ENCODE data around the gene WASHC1.
"Not testable (repeated sequence)": the region's sequence is repeated elsewhere in the genome, so short reads cannot be mapped to it uniquely, and the experiment has no call there.

Gene WASHC1, protein sequence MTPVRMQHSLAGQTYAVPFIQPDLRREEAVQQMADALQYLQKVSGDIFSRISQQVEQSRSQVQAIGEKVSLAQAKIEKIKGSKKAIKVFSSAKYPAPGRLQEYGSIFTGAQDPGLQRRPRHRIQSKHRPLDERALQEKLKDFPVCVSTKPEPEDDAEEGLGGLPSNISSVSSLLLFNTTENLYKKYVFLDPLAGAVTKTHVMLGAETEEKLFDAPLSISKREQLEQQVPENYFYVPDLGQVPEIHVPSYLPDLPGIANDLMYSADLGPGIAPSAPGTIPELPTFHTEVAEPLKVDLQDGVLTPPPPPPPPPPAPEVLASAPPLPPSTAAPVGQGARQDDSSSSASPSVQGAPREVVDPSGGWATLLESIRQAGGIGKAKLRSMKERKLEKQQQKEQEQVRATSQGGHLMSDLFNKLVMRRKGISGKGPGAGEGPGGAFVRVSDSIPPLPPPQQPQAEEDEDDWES

DNA sequence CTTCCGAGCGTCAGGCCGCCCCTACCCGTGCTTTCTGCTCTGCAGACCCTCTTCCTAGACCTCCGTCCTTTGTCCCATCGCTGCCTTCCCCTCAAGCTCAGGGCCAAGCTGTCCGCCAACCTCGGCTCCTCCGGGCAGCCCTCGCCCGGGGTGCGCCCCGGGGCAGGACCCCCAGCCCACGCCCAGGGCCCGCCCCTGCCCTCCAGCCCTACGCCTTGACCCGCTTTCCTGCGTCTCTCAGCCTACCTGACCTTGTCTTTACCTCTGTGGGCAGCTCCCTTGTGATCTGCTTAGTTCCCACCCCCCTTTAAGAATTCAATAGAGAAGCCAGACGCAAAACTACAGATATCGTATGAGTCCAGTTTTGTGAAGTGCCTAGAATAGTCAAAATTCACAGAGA, at the start of gene WASHC1:
TSS of gene WASHC1 (minus strand) at position 101 of the 400 bp plus-strand sequence. CDS start 4,457 bp downstream, outside the sequence.
- not testable (repeated sequence) for DNase-seq

DNA sequence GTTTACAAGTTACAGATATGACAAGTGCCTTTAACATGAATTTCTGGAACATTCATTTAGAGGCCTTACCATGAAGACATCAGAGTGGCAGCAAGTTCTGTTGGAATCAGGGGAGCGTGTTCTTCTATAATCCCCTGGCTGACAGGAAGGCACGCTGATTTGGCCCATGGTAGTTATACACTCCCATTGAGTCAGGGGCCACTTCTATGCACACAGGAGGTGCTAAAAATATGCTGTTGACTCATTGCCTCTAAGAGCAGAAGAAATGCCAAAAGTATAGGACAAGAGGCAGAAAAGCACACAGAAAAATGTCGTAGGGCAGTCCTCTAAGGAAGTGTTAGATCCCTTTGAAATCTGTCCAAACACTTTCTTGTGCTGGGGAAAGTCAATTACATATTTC, 49.1 kb upstream of the WASHC1 start:
- DNase-seq, result not testable (repeated sequence)

DNA sequence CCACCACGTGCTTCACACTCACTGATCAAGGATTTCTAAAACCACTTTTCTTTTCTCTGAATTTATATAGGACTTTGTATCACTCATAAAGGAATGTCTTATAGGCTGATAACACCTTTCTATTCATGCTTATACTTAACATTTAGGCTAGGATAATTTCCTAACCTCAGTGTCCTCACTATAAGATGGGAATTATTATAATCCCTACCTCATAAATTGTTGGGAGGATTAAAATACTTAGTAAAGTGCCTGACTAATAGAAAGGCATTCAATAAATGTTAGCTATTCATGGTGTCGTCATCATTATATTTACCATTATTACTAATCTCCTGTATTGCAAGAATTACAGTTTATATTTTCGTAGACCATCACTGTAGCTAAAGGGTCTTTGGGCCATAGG, 47.1 kb upstream of the WASHC1 start:
- DNase-seq, result not testable (repeated sequence)

DNA sequence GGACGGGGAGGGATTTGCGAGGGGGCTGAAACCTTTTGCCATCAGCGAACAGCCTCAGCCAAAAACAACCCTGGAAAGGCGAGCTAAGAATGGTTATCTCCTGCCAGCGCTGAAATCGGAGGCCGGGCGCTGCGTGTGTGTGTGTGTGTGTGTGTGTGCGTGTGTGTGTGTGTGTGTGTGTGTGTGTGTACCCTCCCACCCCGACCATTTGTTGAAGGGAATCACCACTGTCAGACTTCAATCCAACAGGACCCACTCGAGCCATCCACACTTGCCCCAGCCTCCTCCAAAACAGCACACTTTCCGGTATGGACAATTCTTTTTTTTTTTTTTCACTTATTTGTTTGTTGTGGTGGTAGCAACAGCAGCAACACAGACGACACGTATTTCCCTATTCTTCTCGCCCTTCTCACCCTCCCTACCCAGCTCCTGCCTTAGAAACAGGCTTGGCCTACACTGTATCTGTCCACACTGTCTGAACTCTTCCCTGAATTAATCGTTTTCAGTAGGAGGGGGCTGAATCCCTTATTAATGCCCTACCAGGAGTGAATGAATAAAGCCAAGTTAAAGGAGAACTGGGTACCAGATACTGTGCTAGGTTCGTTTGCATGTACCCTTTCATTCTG, 44.8 kb upstream of the WASHC1 start:
- DNase-seq, result not testable (repeated sequence)

DNA sequence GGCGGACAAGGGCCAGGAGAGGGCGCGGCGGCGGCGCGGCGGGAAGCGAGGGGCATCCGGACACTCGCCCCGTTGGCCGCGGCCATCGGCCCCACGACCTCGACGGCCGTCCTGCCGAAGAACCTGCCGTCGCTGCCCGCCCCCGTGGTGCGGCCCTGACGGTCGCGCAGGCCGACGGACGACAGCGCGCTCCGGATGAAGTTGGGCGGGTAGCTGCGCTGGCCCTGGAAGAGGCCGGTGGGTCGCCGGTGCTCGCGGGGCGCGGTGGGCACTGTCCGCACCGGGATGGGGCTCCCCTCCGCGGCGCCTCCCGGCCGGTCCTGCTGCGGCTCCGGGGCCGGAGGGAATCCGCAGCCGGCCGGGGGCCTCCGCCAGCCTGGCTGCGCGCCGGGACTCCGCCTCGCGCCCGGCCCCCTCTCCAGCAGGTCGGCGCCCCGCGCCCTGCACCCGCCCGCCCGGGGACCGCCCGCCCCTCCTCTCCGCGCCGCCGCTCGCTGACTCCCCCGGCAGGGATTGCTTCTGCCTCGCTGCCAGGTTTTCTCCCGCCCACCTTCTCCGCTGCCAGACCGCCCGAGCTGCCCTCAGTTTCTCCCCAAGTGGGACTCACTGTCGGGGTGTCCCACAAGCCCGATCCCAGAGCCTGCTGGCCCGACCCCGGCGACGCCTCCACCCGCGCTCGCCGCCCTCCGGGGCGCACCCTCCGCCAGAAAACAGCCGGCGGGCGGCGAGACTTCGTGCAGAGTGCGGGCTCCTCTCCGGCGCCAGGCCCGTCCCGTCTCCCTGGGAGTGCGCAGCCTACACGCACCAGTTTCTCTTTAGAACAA, 44.0 kb upstream of the WASHC1 start:
- not testable (repeated sequence) for DNase-seq

DNA sequence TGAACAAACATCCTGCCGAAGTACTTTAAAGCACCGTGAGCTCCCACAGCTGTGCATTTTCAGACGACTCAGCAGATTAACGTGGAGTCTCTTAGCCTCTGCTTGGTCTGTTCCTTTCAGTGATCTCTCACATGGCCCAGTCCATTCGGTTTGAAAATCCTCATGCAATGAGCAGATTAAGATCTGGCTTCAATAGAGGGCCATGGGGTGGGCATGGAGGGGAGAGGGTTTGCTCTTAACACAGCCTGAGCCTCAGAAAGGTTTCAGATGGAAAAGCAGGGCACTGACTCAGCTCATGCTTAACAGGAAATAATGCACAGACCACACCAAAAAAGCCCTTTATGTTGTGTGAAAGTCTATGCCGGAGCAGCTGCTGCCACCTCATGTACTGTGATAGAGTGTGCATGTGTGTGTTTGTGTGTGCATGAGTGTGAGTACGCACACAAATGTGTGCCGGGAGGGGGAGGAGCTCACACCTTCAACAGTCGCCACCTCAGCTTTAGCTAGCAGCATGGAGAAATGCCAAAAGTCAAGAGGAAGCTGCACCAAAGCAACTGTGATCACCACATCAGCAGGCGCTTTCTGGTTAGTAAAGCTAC, 33.9 kb upstream of the WASHC1 start:
- not testable (repeated sequence) for DNase-seq

DNA sequence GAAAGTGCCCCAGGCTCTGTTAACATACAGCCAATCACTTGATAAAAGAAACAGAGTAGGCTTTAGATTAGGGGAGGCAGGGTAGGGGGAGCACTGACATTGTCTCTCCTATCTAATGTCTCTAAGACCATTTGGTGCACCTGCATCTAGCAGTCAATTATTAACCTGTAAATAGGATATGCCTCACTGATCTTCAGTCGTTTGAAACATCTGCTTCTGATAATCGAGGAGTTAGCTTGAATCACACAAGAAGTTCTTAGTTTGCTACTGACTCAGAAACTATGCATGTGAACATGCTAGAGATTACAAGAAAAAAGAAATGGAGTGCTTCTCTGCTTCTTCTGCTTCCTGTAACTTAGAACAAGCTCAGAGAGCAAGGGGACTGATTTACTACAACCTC, 23.4 kb upstream of the WASHC1 start:
- not testable (repeated sequence) for DNase-seq

DNA sequence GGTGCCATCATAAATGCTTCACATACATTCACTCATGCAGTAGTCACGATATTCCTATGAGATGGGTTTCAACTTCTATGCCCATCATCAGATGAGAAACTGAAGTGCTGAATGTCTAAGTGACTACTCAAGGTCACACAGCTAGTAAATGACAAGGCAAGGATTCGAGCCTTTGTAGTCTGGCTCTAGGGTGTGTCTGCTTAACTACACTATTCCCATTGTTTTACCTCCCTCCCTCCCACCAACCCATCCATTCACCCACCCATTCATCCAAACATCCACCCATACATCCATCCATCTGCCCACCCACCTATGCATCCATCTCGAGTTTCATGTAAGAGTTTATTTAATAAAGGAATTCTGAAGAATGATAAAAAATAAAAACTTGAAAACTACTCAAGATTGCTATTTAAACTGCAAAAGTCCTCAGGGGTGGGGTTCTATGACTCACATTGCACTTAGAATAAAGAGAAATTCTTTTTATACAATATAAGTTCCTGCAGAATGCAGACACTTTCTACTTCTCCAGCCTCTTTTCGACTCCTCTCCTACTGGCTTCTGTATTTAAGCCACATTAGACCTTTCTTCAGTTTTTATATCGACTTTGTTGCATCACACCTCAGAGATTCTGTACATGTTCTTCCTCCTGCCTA, 19.1 kb upstream of the WASHC1 start:
- DNase-seq, result not testable (repeated sequence)

DNA sequence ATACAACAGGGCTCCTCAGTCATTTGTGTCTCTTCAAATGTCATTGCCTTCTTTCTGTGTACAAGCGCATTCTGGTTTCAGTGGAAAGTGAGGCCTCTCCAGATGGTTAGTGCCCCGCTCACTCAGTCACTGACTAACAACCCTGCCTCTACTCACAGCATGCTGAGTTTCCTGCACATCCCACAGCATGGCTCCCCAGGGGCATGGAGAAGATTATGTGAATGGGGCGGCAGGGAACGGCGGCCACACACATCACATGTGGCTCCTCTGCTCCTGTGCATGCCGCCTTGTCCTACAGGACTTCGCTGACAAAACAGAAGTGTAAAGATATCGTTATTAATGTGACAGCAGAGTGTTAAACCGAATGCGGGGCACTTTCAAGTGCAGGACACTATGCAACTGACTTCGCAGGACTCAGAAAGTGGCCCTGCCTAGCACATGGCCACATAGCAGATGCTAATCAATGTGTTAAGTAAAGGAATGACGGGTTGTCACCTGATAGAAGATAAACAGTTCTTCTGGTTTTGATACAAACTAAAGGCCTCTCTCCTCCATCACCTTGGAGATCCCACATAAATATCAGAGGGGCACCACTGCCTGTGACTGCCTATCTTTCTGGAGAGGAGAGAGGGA, 17.5 kb upstream of the WASHC1 start:
- DNase-seq, result not testable (repeated sequence)

DNA sequence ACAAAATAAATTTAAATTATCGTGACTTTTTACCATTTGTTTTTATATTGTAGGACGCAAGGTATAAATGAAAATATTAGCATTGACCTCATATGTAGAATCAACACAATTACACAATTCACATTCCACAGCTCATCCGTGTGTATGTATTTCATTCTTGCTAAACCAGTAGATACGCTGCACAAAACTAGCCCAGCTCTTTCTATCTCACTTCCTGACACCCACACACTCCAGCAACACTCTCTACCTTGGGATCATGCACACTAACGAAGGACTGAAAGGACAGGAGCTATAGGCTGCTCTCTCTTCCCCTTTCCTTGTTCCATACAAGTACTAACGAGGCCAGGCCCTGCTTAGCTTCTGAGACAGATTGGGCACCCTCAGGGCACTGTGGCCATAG, 16.9 kb upstream of the WASHC1 start:
- DNase-seq, result not testable (repeated sequence)

DNA sequence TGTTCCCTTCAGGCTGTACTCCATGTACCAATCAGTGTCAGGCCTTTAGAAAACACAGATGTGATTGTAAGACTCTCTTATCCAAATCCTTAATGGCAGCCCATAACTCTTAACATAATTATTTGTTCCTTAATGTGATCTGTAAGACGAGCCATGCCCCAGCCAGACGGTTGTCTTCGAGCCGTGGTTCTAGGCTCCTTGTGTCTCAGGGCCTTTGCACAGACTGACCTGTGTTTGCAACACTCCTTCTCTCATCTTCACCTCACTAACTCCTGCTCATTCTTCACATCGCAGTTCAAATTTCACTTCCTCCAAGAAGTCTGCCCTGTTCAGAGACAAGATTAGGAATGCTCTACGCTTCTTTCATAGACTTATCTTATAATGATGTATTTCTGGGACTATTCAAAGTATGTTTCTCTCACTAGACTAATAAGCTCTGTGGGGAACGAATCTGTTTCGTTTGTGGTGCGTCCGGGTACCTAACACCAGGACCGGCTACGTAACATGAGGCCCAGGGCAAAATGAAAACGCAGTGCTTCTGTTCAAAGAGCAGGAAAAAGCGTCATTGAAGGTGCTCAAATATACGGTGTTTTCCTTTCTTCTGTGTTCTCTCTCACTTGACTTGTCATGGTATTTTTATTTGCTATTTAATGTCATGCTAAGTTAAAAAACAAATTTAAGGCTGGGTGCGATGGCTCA, 16.1 kb upstream of the WASHC1 start:
- DNase-seq, result not testable (repeated sequence)

DNA sequence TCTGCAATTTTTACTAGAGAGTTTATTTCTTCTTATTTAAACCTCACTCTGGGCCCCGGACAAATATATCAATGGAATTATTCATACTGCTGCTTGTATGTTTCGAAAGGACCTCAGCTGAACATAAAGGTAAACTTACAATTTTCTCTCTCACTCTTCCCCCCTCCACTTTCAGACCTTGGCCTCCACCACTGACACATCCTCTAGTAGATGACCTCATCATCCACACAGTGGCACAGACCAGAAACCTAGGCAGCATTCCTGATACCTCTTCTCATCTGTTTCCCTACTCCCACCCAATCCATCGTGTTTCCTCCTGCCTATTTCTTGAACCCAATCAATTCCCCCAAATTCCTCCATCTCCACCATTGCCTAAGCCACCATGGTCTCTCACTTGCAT, 15.2 kb upstream of the WASHC1 start:
- not testable (repeated sequence) for DNase-seq

DNA sequence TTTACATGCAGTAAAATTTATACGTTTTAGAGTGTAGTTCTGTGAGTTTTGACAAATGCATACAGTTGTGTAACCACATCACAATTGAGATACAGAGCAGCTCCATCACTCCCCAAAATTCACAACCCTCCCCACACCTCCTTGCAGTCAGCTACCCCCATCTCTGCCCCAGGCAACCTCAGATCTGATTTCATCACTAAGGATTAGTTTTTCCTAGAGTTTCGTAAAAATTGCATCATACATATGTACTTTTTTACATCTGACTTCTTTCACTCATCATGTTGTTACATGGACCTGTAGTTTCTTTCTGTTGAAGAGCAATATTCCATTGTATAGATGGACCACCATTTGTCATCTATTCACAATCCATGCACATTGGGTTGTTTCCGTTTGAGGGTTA, 14.4 kb upstream of the WASHC1 start:
- DNase-seq, result not testable (repeated sequence)

DNA sequence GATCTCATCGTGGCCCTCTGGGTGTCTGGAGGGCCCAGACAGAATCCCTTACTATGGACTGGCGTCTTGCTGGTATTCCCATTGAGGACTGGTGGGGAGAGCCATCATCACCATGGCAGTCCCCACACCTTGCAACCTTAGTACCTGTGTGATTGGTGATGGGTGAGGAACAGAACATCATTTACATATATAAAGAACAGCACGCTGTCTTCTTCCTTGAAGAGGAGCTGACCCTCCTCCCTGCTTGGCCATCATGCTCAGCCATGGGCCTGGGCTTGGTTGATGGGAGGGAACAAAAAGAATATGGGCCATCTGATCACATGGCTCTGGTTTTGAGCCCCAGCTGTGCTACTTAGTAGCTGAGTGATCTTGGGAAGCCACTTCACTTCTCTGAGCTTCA, 13.9 kb upstream of the WASHC1 start:
- DNase-seq, result not testable (repeated sequence)

DNA sequence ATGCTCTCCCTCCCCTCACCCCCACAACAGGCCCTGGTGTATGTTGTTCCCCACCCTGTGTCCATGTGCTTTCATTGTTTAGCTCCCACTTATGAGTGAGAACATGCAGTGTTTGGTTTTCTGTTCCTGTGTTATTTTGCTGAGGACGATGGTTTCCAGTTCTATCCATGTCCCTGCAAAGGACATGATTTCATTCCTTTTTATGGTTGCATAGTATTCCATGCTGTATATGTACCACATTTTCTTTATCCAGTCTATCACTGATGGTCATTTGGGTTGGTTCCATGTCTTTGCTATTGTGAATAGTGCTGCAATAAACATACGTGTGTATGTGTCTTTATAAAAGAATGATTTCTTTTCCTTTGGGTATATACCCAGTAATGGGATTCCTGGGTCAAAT, 12.6 kb upstream of the WASHC1 start:
- not testable (repeated sequence) for DNase-seq

DNA sequence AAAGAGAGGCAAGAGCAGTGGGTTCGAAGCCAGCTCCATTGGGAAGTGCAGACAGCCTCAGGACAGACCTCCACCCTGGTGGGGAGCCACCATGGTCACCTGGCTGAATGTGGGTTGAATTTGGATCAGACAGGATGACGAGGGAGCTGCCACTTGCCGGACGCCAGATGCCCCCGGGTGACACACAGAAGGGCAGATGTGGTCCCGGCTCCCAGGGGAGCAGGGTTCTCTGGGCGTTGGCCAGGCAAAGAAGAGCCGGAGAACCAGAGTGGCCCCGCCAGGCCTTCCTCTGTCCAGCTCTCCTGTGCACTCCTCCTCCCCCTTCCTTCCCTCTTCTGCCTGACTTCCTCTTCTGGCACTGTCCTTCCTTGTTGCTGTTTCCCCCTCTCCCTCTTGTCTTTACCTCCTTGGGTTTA, 12.0 kb upstream of the WASHC1 start:
- DNase-seq, result not testable (repeated sequence)

DNA sequence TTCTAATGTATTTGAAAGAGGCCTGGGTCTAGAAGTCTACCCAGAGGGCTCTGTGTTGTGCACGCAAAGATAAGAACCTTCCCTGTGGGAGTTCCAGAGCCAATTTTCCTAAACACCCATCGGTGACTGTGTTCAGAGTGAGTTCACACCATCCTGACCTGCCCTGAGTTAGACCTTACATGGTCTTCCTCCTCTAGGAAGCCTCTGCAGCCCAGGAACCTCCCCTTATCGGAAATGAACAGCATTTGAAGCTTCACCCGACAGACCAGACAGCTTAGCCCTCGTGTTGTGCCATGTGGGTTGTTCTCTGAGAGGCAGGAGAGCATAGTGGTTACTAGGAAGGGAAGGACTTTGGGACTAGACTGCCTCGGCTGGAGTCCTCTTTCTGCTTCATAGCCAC, 3.1 kb upstream of the WASHC1 start:
- not testable (repeated sequence) for DNase-seq

DNA sequence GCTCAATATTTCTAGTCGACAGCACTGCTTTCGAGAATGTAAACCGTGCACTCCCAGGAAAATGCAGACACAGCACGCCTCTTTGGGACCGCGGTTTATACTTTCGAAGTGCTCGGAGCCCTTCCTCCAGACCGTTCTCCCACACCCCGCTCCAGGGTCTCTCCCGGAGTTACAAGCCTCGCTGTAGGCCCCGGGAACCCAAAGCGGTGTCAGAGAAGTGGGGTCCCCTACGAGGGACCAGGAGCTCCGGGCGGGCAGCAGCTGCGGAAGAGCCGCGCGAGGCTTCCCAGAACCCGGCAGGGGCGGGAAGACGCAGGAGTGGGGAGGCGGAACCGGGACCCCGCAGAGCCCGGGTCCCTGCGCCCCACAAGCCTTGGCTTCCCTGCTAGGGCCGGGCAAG, 481 bp downstream of the WASHC1 start:
- DNase-seq, result not testable (repeated sequence)

DNA sequence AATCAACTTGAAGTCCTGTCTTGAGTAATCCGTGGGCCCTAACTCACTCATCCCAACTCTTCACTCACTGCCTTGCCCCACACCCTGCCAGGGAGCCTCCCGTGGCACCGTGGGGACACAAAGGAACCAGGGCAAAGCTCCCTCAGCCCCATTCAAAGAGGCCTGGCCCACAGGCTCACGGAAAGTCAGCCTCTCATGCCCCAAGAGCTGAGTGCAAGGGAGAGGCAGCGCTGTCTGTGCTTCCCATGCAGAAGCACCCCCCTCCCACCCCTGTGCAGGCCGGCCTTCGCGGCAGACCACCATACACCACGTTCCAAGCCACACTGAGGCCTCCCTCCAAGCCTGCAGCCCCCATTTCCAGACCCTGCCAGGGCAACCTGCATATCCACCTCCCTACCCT, 7.6 kb downstream of the WASHC1 start:
- not testable (repeated sequence) for DNase-seq

DNA sequence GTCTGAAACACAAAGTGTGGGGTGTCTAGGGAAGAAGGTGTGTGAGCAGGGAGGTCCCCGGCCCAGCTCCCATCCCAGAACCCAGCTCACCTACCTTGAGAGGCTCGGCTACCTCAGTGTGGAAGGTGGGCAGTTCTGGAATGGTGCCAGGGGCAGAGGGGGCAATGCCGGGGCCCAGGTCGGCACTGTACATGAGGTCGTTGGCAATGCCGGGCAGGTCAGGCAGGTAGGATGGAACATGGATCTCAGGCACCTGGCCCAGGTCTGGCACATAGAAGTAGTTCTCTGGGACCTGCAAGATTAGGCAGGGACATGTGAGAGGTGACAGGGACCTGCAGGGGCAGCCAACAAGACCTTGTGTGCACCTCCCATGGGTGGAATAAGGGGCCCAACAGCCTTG, 12.4 kb downstream of the WASHC1 start:
- not testable (repeated sequence) for DNase-seq
